HTERT RPE-1 (cell line): ENCODE results near the gene NFYC.
"Not testable (repeated sequence)": the region's sequence is repeated elsewhere in the genome, so short reads cannot be mapped to it uniquely, and the experiment has no call there.

Source experiments
- in situ Hi-C: fragments of 300-500 bp; cut with MboI; formaldehyde crosslinking; loops from 4 replicates; pipeline ENCODE4 v1.14.3; 2020; ENCODE audit warnings: low sequenced_read_pairs

The NFYC gene

GRCh38 chr1:40664791-40665190, 26.7 kb upstream of the NFYC start:
- in situ Hi-C loops, result no loop called here

GRCh38 chr1:40665335-40666171, 26.0 kb upstream of the NFYC start, which contains the start of gene RIMS3:
TSS of gene RIMS3 (minus strand) at chr1:40665682. CDS start at chr1:40641925, 23,757 bp downstream.
- in situ Hi-C loops, result no loop called here

- in situ Hi-C loops, result no loop called here
These were observed 22.6 kb upstream of the NFYC start for GRCh38 chr1:40668769-40669525.

- in situ Hi-C loops, result no loop called here
These were observed 18.1 kb upstream of the NFYC start for GRCh38 chr1:40673452-40673851.

- in situ Hi-C loops, result no loop called here
These were observed 15.0 kb upstream of the NFYC start for GRCh38 chr1:40676501-40676900.

GRCh38 chr1:40679165-40679953, 12.1 kb upstream of the NFYC start:
- in situ Hi-C loops, result no loop called here

GRCh38 chr1:40684669-40685068, 6.8 kb upstream of the NFYC start:
- in situ Hi-C loops, result no loop called here

GRCh38 chr1:40687059-40687458, 4.4 kb upstream of the NFYC start:
- in situ Hi-C loops, result no loop called here

- in situ Hi-C loops, result no loop called here
These were observed 3.8 kb upstream of the NFYC start for GRCh38 chr1:40687661-40688060.

- in situ Hi-C loops, result no loop called here
These were observed 1.8 kb upstream of the NFYC start for GRCh38 chr1:40689737-40690136.

- in situ Hi-C loops, result no loop called here
These were observed 550 bp upstream of the NFYC start for GRCh38 chr1:40690771-40691537.

- in situ Hi-C loops, result no loop called here
These were observed 958 bp downstream of the NFYC start for GRCh38 chr1:40692429-40692895.

GRCh38 chr1:40693425-40693824, 1.9 kb downstream of the NFYC start:
- in situ Hi-C loops, result no loop called here

- in situ Hi-C loops, result no loop called here
These were observed 2.9 kb downstream of the NFYC start for GRCh38 chr1:40694353-40694874.

- in situ Hi-C loops, result no loop called here
These were observed 4.8 kb downstream of the NFYC start for GRCh38 chr1:40696294-40696693.

- in situ Hi-C loops, result no loop called here
These were observed 5.9 kb downstream of the NFYC start for GRCh38 chr1:40697436-40697835.

GRCh38 chr1:40699787-40700186, 8.3 kb downstream of the NFYC start:
- in situ Hi-C loops, result no loop called here

GRCh38 chr1:40701684-40702083, 10.2 kb downstream of the NFYC start:
- in situ Hi-C loops, result no loop called here

- in situ Hi-C loops, result not testable (repeated sequence)
These were observed 11.3 kb downstream of the NFYC start for GRCh38 chr1:40702810-40703209.

- in situ Hi-C loops, result no loop called here
These were observed 11.8 kb downstream of the NFYC start for GRCh38 chr1:40703316-40703715.
